ENCODE results near the gene FAM124A. TPM values are rescaled to one million over a fixed set of nuclear protein-coding genes. Genes with fewer than 3 reads are reported as not detected.

The FAM124A gene
- total RNA-seq, 2 donors from 2014 or later = 5.5 to 11.2 TPM

GRCh38 chr13:51246418-51247277 lies 24.4 kb downstream of the FAM124A start:
- Histone ChIP-seq H3K27ac (peak overlapping the region; percentile 15 to 29), H3K4me3 (no peak overlapping the region), H3K4me1 (replicated peaks) (peaks cover 4% of the 10 kb centered on the region), H3K27me3 (replicated peaks; ENCODE audit: insufficient read depth) (no peaks in the 10 kb centered on the region), H3K36me3 (no peaks in the 10 kb centered on the region), H3K9me3 (no peaks in the 10 kb centered on the region)
- peak; percentile 43 for DNase-seq (ENCODE audit: low spot score)
- intact Hi-C loops (cut with DNase I) = no loop called here
- TF ChIP-seq CTCF (IDR thresholded peaks at IDR 0.05) (no peak), POLR2AphosphoS5 (IDR thresholded peaks at IDR 0.05) (peak; percentile 38)
- 31% methylated on average over 16 of the region's 17 CpGs for WGBS

GRCh38 chr13:51249255-51249654 lies 27.1 kb downstream of the FAM124A start:
- no peak for DNase-seq (ENCODE audit: low spot score)
- Histone ChIP-seq H3K27ac (no peak overlapping the region), H3K27me3 (replicated peaks; ENCODE audit: insufficient read depth) (no peaks in the 10 kb centered on the region), H3K36me3 (no peaks in the 10 kb centered on the region), H3K4me1 (replicated peaks) (peaks cover 4% of the 10 kb centered on the region), H3K4me3 (no peak overlapping the region), H3K9me3 (no peaks in the 10 kb centered on the region)
- no peak for TF ChIP-seq CTCF (IDR thresholded peaks at IDR 0.05)
- no peak for TF ChIP-seq POLR2A (IDR thresholded peaks at IDR 0.05)
- TF ChIP-seq POLR2AphosphoS5 (IDR thresholded peaks at IDR 0.05) = no peak
- 92% methylated on average over 1 of the region's 1 CpG for WGBS
- intact Hi-C loops (cut with DNase I) = no loop called here

- H3K9me3 ChIP-seq = no peaks in the 10 kb centered on the region
- no peaks in the 10 kb centered on the region for H3K27me3 ChIP-seq (replicated peaks; ENCODE audit: insufficient read depth)
- intact Hi-C loops (cut with DNase I) = no loop called here
- H3K4me3 ChIP-seq = no peak overlapping the region
- TF ChIP-seq CTCF (IDR thresholded peaks at IDR 0.05) (peak in 3 of 4 experiments; percentile 27 to 32 (median 28)), POLR2AphosphoS5 (IDR thresholded peaks at IDR 0.05) (no peak), POLR2A (IDR thresholded peaks at IDR 0.05) (no peak)
- 45% methylated on average over 4 of the region's 4 CpGs for WGBS
- DNase-seq (ENCODE audit: low spot score) = no peak
- H3K27ac ChIP-seq = no peak overlapping the region
- H3K36me3 ChIP-seq = no peaks in the 10 kb centered on the region
- H3K4me1 ChIP-seq (replicated peaks) = peaks cover 4% of the 10 kb centered on the region
These were observed 27.9 kb downstream of the FAM124A start for GRCh38 chr13:51249770-51250741.

- no peak for TF ChIP-seq POLR2AphosphoS5 (IDR thresholded peaks at IDR 0.05)
- TF ChIP-seq POLR2A (IDR thresholded peaks at IDR 0.05) = no peak
- no peak for TF ChIP-seq CTCF (IDR thresholded peaks at IDR 0.05)
- 97% methylated on average over 31 of the region's 31 CpGs for WGBS
- Histone ChIP-seq H3K4me1 (replicated peaks) (peaks cover 4% of the 10 kb centered on the region), H3K4me3 (no peak overlapping the region), H3K27ac (no peak overlapping the region), H3K27me3 (replicated peaks; ENCODE audit: insufficient read depth) (no peaks in the 10 kb centered on the region), H3K9me3 (no peaks in the 10 kb centered on the region), H3K36me3 (no peaks in the 10 kb centered on the region)
- no peak for DNase-seq (ENCODE audit: low spot score)
- intact Hi-C loops (cut with DNase I) = no loop called here
These were observed 29.3 kb downstream of the FAM124A start for GRCh38 chr13:51251480-51251879.
